Trophoblast cell (in vitro differentiated cells and primary cell): ENCODE measurements around the gene HOXD10.

Experiments
- DNase-seq, 2 donors: peaks; one replicate each; pipeline ENCODE4 v3.0.0-alpha.2; 2016
- H2AFZ ChIP-seq: 2 replicates; pipeline ENCODE4 v1.6.1; 2013; ENCODE audit warnings: low read length, moderate library complexity, mild to moderate bottlenecking; ENCODE audit not compliant: insufficient read depth, poor library complexity
- H2AK5ac ChIP-seq: 2 replicates; pipeline ENCODE4 v1.6.1; 2013; ENCODE audit warnings: mild to moderate bottlenecking, low read length
- H2BK120ac ChIP-seq: 2 replicates; pipeline ENCODE4 v1.6.1; 2013; ENCODE audit warnings: low read length, mild to moderate bottlenecking, moderate library complexity; ENCODE audit not compliant: insufficient read depth, poor library complexity
- H2BK12ac ChIP-seq: 2 replicates; pipeline ENCODE4 v1.6.1; 2013; ENCODE audit warnings: mild to moderate bottlenecking, low read length, moderate library complexity
- H2BK5ac ChIP-seq: 2 replicates; pipeline ENCODE4 v1.6.1; 2013; ENCODE audit warnings: low read length, low read depth, moderate library complexity, mild to moderate bottlenecking; ENCODE audit not compliant: poor library complexity
- H3K14ac ChIP-seq: 2 replicates; pipeline ENCODE4 v1.6.1; 2013; ENCODE audit warnings: mild to moderate bottlenecking, low read length
- H3K18ac ChIP-seq: 2 replicates; pipeline ENCODE4 v1.6.1; 2013; ENCODE audit warnings: mild to moderate bottlenecking, low read length
- H3K23ac ChIP-seq: 2 replicates; pipeline ENCODE4 v1.6.1; 2013; ENCODE audit warnings: low read length
- H3K27ac ChIP-seq: 2 replicates; pipeline ENCODE4 v1.5.1; 2013; ENCODE audit warnings: low read depth, mild to moderate bottlenecking, inconsistent platforms, low read length, moderate library complexity
- H3K27me3 ChIP-seq: 2 replicates; pipeline ENCODE4 v1.6.1; 2013; ENCODE audit warnings: inconsistent platforms, mild to moderate bottlenecking, low read length, moderate library complexity; ENCODE audit not compliant: insufficient read depth
- H3K36me3 ChIP-seq, 2 experiments: 1 replicate in 1 of 2; 2 replicates in 1 of 2; pipeline ENCODE4 v1.6.1; 2013; ENCODE audit warnings: low read length in 2 of 2, mild to moderate bottlenecking in 2 of 2, moderate library complexity in 1 of 2; ENCODE audit not compliant: insufficient read depth in 2 of 2, control insufficient read depth in 1 of 2
- H3K4ac ChIP-seq: 2 replicates; pipeline ENCODE4 v1.6.1; 2013; ENCODE audit warnings: low read depth, mild to moderate bottlenecking, low read length, moderate library complexity
- H3K4me1 ChIP-seq, 2 experiments: 1 replicate in 1 of 2; 2 replicates in 1 of 2; pipeline ENCODE4 v1.6.1; 2013; ENCODE audit warnings: low read length in 2 of 2, mild to moderate bottlenecking in 2 of 2, moderate library complexity in 1 of 2; ENCODE audit not compliant: insufficient read depth in 2 of 2, control insufficient read depth in 1 of 2
- H3K4me2 ChIP-seq: 2 replicates; pipeline ENCODE4 v1.6.1; 2013; ENCODE audit warnings: inconsistent platforms, mild to moderate bottlenecking, low read length, moderate library complexity
- H3K4me3 ChIP-seq: 2 replicates; pipeline ENCODE4 v1.5.1; 2013; ENCODE audit warnings: mild to moderate bottlenecking, low read depth, low read length, inconsistent platforms
- H3K79me1 ChIP-seq: one replicate; pipeline ENCODE4 v1.6.1; 2013; ENCODE audit warnings: low read length
- H3K79me2 ChIP-seq: 2 replicates; pipeline ENCODE4 v1.6.1; 2013; ENCODE audit warnings: low read length, mild to moderate bottlenecking; ENCODE audit not compliant: control insufficient read depth, insufficient read depth, poor library complexity
- H3K9ac ChIP-seq: 2 replicates; pipeline ENCODE4 v1.6.1; 2013; ENCODE audit warnings: mild to moderate bottlenecking, low read length
- H3K9me3 ChIP-seq: 2 replicates; pipeline ENCODE4 v1.6.1; 2013; ENCODE audit warnings: low read depth, mild to moderate bottlenecking, control low read depth, inconsistent platforms, low read length; ENCODE audit not compliant: insufficient read depth
- H4K12ac ChIP-seq: 2 replicates; pipeline ENCODE4 v1.6.1; 2013; ENCODE audit warnings: low read depth, mild to moderate bottlenecking, low read length, moderate library complexity
- H4K8ac ChIP-seq: 2 replicates; pipeline ENCODE4 v1.6.1; 2013; ENCODE audit warnings: low read depth, mild to moderate bottlenecking, low read length, moderate library complexity
- H4K91ac ChIP-seq: one replicate; pipeline ENCODE4 v1.6.1; 2013; ENCODE audit warnings: low read depth, mild to moderate bottlenecking, low read length, moderate library complexity
- WGBS: extraction: QIAGEN DNeasy Blood & Tissue Kit; methylation state at CpG from one replicate; pipeline ENCODE4 v1.1.7; 2013; ENCODE audit warnings: missing lambda C conversion rate; ENCODE audit not compliant: insufficient read length, insufficient coverage; ENCODE audit errors: extremely low coverage; 5-methylcytosine and 5-hydroxymethylcytosine counted together

The HOXD10 gene

DNA sequence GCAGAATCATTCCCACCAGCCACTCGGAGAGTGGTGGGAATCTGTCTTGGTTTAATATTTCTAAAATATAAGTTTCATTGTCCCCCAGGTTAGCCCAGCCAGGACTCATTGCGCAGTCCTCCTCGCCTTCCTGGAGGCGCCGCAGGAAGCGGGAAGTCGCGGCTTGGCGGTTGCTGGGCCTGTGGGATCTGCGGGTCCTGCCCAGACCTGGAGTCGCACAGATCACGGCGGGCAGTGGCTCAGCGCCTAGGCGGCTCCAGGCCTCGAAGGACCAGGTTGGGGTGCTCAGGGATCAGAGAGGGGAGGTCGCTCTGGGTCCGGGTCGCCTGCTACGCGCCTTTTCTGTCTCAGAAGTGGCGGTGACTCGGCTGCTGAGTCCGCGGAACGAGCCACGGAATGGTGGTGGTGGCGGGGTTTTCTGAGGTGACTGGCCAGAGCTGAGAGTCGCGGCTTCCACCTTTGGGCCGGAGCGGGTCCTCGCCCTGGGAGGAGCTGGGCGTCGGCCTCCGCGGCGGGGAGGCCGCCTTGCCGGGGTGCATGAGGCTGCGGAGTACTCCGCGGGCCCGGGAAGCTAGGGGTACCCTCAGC lies 43.2 kb downstream of the HOXD10 start:
- Histone ChIP-seq H4K12ac (no peak overlapping the region), H4K8ac (no peak overlapping the region), H3K18ac (no peak overlapping the region), H3K27ac (no peak overlapping the region), H3K27me3 (peaks cover 96% of the 10 kb centered on the region), H4K91ac (no peak overlapping the region), H3K79me2 (no peaks in the 10 kb centered on the region), H3K4ac (no peak overlapping the region), H3K14ac (no peak overlapping the region), H3K9me3 (peaks cover 27% of the 10 kb centered on the region), H2AFZ (no peak overlapping the region), H3K23ac (no peak overlapping the region), H3K9ac (no peak overlapping the region), H2BK5ac (no peak overlapping the region), H3K36me3 (no peaks in the 10 kb centered on the region), H3K4me1 (peaks cover 0 to 8% of the 10 kb centered on the region in 2 experiments), H2AK5ac (no peak overlapping the region), H3K79me1 (no peaks in the 10 kb centered on the region), H3K4me3 (no peak overlapping the region), H2BK120ac (no peak overlapping the region), H3K4me2 (peak overlapping the region; percentile 7), H2BK12ac (no peak overlapping the region)
- DNase-seq: no peak
- no CpG with 5 or more reads among the region's 44 CpGs for WGBS

- H4K91ac ChIP-seq: no peak overlapping the region
- no peak overlapping the region for H2BK5ac ChIP-seq
- no peak for DNase-seq
- H3K14ac ChIP-seq: no peak overlapping the region
- H2BK12ac ChIP-seq: no peak overlapping the region
- no peak overlapping the region for H3K9ac ChIP-seq
- H3K79me1 ChIP-seq: no peaks in the 10 kb centered on the region
- no peak overlapping the region for H2AK5ac ChIP-seq
- peaks cover 0 to 8% of the 10 kb centered on the region in 2 experiments for H3K4me1 ChIP-seq
- H3K4me2 ChIP-seq: peak overlapping the region; percentile 7
- no peak overlapping the region for H3K23ac ChIP-seq
- H3K18ac ChIP-seq: no peak overlapping the region
- no peak overlapping the region for H4K8ac ChIP-seq
- H3K4ac ChIP-seq: no peak overlapping the region
- no peak overlapping the region for H4K12ac ChIP-seq
- no peaks in the 10 kb centered on the region for H3K79me2 ChIP-seq
- WGBS: no CpG with 5 or more reads among the region's 50 CpGs
- no peak overlapping the region for H2AFZ ChIP-seq
- H3K9me3 ChIP-seq: peaks cover 28% of the 10 kb centered on the region
- H3K27ac ChIP-seq: no peak overlapping the region
- H3K27me3 ChIP-seq: peaks cover 97% of the 10 kb centered on the region
- H2BK120ac ChIP-seq: no peak overlapping the region
- H3K4me3 ChIP-seq: no peak overlapping the region
- H3K36me3 ChIP-seq: no peaks in the 10 kb centered on the region
Measured at GRCh38 chr2:176160251-176160985, 43.8 kb downstream of the HOXD10 start.

GRCh38 chr2:176160986-176161824 lies 44.6 kb downstream of the HOXD10 start:
- Histone ChIP-seq H3K9ac (no peak overlapping the region), H2AK5ac (no peak overlapping the region), H3K27me3 (peaks cover 98% of the 10 kb centered on the region), H3K18ac (no peak overlapping the region), H3K36me3 (no peaks in the 10 kb centered on the region), H3K4me2 (no peak overlapping the region), H2BK12ac (no peak overlapping the region), H4K91ac (no peak overlapping the region), H3K4ac (no peak overlapping the region), H4K12ac (no peak overlapping the region), H3K79me1 (no peaks in the 10 kb centered on the region), H2BK5ac (no peak overlapping the region), H3K14ac (no peak overlapping the region), H4K8ac (no peak overlapping the region), H3K9me3 (peaks cover 29% of the 10 kb centered on the region), H3K27ac (no peak overlapping the region), H3K79me2 (no peaks in the 10 kb centered on the region), H2AFZ (no peak overlapping the region), H3K4me1 (peaks cover 0 to 8% of the 10 kb centered on the region in 2 experiments), H3K23ac (no peak overlapping the region), H3K4me3 (no peak overlapping the region), H2BK120ac (no peak overlapping the region)
- WGBS: no CpG with 5 or more reads among the region's 22 CpGs
- DNase-seq: no peak

DNA sequence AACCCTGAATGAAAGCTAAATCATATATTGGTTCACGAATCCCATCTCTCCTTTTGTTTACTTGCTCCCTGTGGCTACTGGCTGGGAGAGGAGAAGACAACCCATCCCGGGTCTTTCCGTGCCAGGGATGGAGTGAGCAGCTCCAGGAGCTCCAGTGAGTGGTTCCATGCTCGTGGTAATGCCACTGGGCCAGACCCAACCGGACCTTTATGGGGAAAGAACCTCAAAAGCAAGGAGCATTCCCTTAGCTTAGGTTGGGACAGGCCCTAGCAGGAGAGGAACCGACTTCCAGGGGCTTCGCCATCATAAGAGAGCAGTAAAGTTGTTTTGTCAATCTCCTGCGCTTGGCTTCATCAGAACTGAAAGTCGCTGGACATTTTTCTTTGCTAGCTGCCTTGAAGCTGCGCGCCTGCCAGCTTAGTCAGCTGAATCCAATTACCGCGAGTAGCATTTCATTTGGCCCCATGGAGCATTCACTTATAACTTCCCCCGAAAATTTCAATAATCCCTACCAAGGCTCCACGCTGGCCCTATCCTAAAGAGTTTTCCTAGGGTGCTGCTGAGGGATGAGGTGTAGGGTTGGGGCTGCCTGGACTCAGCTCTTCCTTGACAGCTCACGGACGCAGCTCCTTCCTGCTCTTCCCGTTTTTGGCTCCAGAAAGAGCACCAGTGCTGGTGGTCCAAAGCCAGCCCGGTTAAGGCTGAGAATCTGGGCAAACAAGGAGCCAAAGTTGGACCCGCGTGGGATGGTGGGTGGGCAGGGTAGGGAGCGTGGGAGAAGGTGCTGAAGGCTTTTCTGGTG lies 45.4 kb downstream of the HOXD10 start:
- Histone ChIP-seq H2AFZ (no peak overlapping the region), H2AK5ac (no peak overlapping the region), H2BK12ac (no peak overlapping the region), H4K8ac (no peak overlapping the region), H3K18ac (no peak overlapping the region), H3K14ac (no peak overlapping the region), H3K9me3 (peaks cover 29% of the 10 kb centered on the region), H3K23ac (no peak overlapping the region), H3K79me2 (no peaks in the 10 kb centered on the region), H3K27ac (no peak overlapping the region), H3K27me3 (peaks cover 92% of the 10 kb centered on the region), H2BK120ac (no peak overlapping the region), H2BK5ac (no peak overlapping the region), H4K12ac (no peak overlapping the region), H3K4me1 (peaks cover 0 to 8% of the 10 kb centered on the region in 2 experiments), H3K4me3 (no peak overlapping the region), H3K36me3 (no peaks in the 10 kb centered on the region), H3K9ac (no peak overlapping the region), H3K4ac (no peak overlapping the region), H4K91ac (no peak overlapping the region), H3K79me1 (no peaks in the 10 kb centered on the region), H3K4me2 (no peak overlapping the region)
- no CpG with 5 or more reads among the region's 22 CpGs for WGBS
- DNase-seq: no peak
